ENCODE data around the gene PPM1H.

The PPM1H gene

DNA sequence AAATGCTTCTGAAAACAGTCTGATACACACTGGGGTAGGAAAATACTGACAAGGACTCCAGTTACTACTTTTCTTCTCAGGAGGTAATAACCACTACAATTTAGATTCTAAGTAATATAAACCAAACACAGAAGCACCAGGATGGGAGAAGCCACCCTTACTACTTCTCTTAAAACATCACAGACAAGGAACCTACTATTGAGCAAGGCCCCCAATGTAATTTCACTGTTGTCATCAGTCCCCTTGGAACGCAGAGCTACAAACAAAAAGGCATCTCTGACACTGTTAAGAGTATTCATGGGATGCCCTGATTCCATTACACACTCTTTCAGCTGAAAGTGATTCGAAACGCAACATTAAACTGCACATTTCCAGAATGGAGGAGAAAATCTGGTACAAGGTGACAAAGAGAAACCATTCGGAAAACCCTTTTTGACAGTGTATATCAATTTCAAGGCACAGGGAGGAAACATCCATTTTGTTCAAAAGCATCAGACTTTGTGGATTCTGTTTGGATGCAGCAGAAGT, 185.9 kb downstream of the PPM1H start (continued):
- TF ChIP-seq YY1 (tag by site-specific recombination; IDR thresholded peaks at IDR 0.05) = no peak
- TF ChIP-seq ZNF140 (tag by site-specific recombination; IDR thresholded peaks at IDR 0.05) = no peak

DNA sequence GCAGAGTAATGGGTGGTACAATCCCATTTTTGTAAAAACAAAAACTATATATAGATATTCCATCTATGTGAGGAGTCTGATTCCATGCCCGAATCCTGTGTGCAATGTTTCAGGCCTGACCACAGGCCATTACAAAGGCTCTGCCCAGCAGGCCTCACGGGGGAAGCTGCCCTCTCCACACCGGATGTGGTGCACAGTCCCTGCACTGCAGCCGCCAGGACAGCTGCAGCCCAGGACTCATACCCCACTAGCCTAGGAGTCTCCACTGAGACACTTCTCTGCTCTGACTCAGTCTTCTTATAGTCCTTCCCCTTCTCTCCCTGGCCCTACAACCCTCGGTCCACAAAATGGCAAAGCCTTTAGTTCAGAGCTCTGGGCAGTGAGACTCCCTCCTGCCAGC, 190.4 kb downstream of the PPM1H start:
- CTCF ChIA-PET = interaction anchor here (0.5 kb wide), 1 partner anchor 53 kb away, joined by 3 read pairs; no protein-coding TSS in a partner anchor
- H3K9me3 ChIP-seq (ENCODE audit: control insufficient read depth, insufficient read depth, low read depth, low read length) = no peaks in the 10 kb centered on the region
- H3K4me3 ChIP-seq (ENCODE audit: low read depth, low read length) = no peak overlapping the region
- no peak for TF ChIP-seq ZNF629 (tag by site-specific recombination; IDR thresholded peaks at IDR 0.05)
- POLR2A ChIA-PET = no interaction called here
- no peaks in the 10 kb centered on the region for H3K36me3 ChIP-seq (ENCODE audit: control insufficient read depth in 2 of 2, insufficient read depth in 1 of 2, low read length in 2 of 2)
- no peaks in the 10 kb centered on the region for H3K4me1 ChIP-seq (ENCODE audit: control insufficient read depth, insufficient read depth, low read length)
- no peak overlapping the region for H3K27ac ChIP-seq (ENCODE audit: extremely low read depth, low read depth, low read length)

DNA sequence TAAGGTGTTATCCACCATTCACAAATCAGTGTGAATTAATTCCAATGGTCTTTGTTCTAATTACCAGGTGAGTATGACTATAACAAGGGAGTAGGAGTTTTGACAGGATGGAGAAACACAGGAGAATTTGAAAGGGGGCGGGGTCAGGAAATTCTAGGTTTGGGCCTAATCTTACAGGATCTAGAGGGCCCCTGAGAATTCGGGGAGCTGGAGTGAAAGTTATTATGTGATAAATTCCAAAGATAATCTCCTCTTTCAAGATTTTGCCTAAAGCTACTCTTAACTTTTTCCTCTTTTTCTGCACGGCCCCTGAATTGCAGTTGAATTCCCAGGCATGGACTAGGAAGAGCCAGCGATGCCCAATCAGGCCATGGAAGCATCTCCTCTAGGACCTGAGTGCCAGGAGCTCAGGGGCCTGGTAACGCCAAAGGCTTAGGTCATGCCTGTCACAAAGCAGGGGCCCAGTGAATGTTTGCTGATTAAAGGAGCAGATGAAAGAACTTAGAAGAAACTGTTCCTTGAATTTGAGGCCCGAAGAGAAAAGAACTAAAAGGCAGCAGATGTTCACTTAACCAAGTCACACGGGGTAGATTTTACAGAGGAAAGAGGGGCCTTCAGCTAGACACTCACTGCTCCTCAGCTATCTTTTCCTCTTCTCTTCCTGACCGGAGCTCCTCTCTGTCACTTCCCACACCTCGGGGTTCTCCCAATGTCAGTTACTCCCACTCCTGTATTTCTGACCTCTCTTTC, 195.5 kb downstream of the PPM1H start:
- Histone ChIP-seq H3K4me1 (ENCODE audit: control insufficient read depth, insufficient read depth, low read length) (peaks cover 2% of the 10 kb centered on the region; the same call in 1 of the 2 replicates), H3K27ac (ENCODE audit: extremely low read depth, low read depth, low read length) (no peak overlapping the region), H3K9me3 (ENCODE audit: control insufficient read depth, insufficient read depth, low read depth, low read length) (no peaks in the 10 kb centered on the region), H3K36me3 (ENCODE audit: control insufficient read depth in 2 of 2, insufficient read depth in 1 of 2, low read length in 2 of 2) (peaks cover 4 to 16% of the 10 kb centered on the region in 2 experiments; a peak in 2 of 3 replicates), H3K4me3 (ENCODE audit: low read depth, low read length) (no peak overlapping the region)
- ChIA-PET CTCF (interaction anchor here (0.5 kb wide), 1 partner anchor 161 kb away, joined by 4 read pairs; no protein-coding TSS in a partner anchor), POLR2A (interaction anchor here (0.7 kb wide), 1 partner anchor 65 kb away, joined by 3 read pairs; no protein-coding TSS in a partner anchor)
- TF ChIP-seq, protein P1, sequence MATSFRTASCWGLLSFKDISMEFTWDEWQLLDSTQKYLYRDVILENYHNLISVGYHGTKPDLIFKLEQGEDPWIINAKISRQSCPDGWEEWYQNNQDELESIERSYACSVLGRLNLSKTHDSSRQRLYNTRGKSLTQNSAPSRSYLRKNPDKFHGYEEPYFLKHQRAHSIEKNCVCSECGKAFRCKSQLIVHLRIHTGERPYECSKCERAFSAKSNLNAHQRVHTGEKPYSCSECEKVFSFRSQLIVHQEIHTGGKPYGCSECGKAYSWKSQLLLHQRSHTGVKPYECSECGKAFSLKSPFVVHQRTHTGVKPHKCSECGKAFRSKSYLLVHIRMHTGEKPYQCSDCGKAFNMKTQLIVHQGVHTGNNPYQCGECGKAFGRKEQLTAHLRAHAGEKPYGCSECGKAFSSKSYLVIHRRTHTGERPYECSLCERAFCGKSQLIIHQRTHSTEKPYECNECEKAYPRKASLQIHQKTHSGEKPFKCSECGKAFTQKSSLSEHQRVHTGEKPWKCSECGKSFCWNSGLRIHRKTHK (tag by site-specific recombination; IDR thresholded peaks at IDR 0.05) = no peak
- TF ChIP-seq ZFP69B (tag by site-specific recombination; IDR thresholded peaks at IDR 0.05) (no peak), EGR2 (tag by site-specific recombination; IDR thresholded peaks at IDR 0.05; ENCODE audit: low read depth) (0 out of 2 replicates have a peak, but pooled peaks have one; percentile 6), ZNF335 (tag by site-specific recombination; conservative IDR thresholded peaks at IDR 0.05) (peak; percentile 35; the same call in 1 of the 2 replicates), ZNF768 (tag by site-specific recombination; IDR thresholded peaks at IDR 0.05) (no peak)

DNA sequence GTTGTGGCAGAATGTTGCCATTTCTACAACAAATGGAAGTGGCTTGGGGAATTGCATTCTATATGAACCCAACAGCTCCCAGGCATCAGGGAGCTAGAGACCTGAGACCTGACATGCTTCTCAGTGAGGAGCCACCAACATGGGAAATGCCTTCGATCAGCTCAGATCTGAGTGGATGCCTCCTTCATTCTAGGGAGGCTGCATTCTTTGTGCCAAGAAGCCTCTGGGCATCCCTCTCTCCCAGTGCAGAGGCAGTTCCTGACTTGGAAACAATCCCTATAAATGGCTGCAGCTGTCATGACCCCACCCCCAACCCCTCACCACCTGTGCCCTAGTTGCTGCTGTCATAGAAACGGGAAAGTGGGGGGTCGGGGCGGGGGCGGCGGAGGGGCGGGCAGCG, 196.3 kb downstream of the PPM1H start:
- CTCF ChIA-PET = interaction anchor here (0.7 to 0.9 kb wide), 2 partner anchors 55 to 59 kb away, joined by 3 read pairs; no protein-coding TSS in a partner anchor
- no peaks in the 10 kb centered on the region for H3K9me3 ChIP-seq (ENCODE audit: control insufficient read depth, insufficient read depth, low read depth, low read length)
- no peak overlapping the region for H3K4me3 ChIP-seq (ENCODE audit: low read depth, low read length)
- POLR2A ChIA-PET = no interaction called here
- no peak overlapping the region for H3K27ac ChIP-seq (ENCODE audit: extremely low read depth, low read depth, low read length)
- H3K4me1 ChIP-seq (ENCODE audit: control insufficient read depth, insufficient read depth, low read length) = peaks cover 2% of the 10 kb centered on the region; the same call in 1 of the 2 replicates
- TF ChIP-seq GLIS1 (tag by site-specific recombination; IDR thresholded peaks at IDR 0.05) = no peak
- no peak for TF ChIP-seq KLF9 (tag by site-specific recombination; IDR thresholded peaks at IDR 0.05; ENCODE audit: low read depth)
- TF ChIP-seq, protein P2, sequence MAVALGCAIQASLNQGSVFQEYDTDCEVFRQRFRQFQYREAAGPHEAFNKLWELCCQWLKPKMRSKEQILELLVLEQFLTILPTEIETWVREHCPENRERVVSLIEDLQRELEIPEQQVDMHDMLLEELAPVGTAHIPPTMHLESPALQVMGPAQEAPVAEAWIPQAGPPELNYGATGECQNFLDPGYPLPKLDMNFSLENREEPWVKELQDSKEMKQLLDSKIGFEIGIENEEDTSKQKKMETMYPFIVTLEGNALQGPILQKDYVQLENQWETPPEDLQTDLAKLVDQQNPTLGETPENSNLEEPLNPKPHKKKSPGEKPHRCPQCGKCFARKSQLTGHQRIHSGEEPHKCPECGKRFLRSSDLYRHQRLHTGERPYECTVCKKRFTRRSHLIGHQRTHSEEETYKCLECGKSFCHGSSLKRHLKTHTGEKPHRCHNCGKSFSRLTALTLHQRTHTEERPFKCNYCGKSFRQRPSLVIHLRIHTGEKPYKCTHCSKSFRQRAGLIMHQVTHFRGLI (tag by site-specific recombination; IDR thresholded peaks at IDR 0.05) = no peak
- H3K36me3 ChIP-seq (ENCODE audit: control insufficient read depth in 2 of 2, insufficient read depth in 1 of 2, low read length in 2 of 2) = peaks cover 4 to 16% of the 10 kb centered on the region in 2 experiments; a peak in 2 of 3 replicates

DNA sequence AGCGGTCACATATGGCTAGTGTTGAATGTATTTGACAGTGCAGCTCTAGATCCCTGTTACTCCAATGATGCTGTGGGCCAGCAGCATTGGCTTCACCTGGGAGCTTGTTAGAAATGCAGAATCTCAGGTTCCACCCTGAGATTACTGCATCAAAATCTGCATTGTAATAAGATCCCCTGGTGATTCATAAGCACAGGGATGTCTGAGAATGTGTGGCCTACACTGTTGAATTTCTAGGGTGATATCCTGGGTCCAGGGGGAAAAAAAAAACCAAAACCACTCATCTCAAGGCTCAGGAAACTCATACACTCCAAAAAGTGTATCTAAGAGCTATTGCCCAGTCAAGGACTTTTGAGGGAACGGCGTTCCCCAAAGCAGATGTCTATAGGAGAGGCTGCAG, 196.8 kb downstream of the PPM1H start:
- ChIA-PET CTCF (interaction anchor here (0.7 to 0.9 kb wide), 2 partner anchors 56 to 59 kb away, joined by 3 read pairs; no protein-coding TSS in a partner anchor), POLR2A (no interaction called here)
- Histone ChIP-seq H3K4me1 (ENCODE audit: control insufficient read depth, insufficient read depth, low read length) (peaks cover 2% of the 10 kb centered on the region; the same call in 1 of the 2 replicates), H3K4me3 (ENCODE audit: low read depth, low read length) (no peak overlapping the region), H3K27ac (ENCODE audit: extremely low read depth, low read depth, low read length) (no peak overlapping the region), H3K36me3 (ENCODE audit: control insufficient read depth in 2 of 2, insufficient read depth in 1 of 2, low read length in 2 of 2) (peaks cover 4 to 16% of the 10 kb centered on the region in 2 experiments; a peak in 2 of 3 replicates), H3K9me3 (ENCODE audit: control insufficient read depth, insufficient read depth, low read depth, low read length) (no peaks in the 10 kb centered on the region)
- no peak for TF ChIP-seq ZNF24 (tag by site-specific recombination; IDR thresholded peaks at IDR 0.05)
- TF ChIP-seq ZNF114 (tag by site-specific recombination; IDR thresholded peaks at IDR 0.05) = no peak
- TF ChIP-seq, protein P3, sequence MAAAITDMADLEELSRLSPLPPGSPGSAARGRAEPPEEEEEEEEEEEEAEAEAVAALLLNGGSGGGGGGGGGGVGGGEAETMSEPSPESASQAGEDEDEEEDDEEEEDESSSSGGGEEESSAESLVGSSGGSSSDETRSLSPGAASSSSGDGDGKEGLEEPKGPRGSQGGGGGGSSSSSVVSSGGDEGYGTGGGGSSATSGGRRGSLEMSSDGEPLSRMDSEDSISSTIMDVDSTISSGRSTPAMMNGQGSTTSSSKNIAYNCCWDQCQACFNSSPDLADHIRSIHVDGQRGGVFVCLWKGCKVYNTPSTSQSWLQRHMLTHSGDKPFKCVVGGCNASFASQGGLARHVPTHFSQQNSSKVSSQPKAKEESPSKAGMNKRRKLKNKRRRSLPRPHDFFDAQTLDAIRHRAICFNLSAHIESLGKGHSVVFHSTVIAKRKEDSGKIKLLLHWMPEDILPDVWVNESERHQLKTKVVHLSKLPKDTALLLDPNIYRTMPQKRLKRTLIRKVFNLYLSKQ (tag by site-specific recombination; IDR thresholded peaks at IDR 0.05; ENCODE audit: borderline replicate concordance) = no peak
- no peak for TF ChIP-seq ZNF350 (tag by site-specific recombination; IDR thresholded peaks at IDR 0.05)
- no peak for TF ChIP-seq ZNF510 (tag by site-specific recombination; IDR thresholded peaks at IDR 0.05; ENCODE audit: insufficient replicate concordance)
- TF ChIP-seq ZNF768 (tag by site-specific recombination; IDR thresholded peaks at IDR 0.05) = no peak
- TF ChIP-seq, protein P2 (tag by site-specific recombination; IDR thresholded peaks at IDR 0.05) = no peak
- no peak for TF ChIP-seq ZBTB7A (tag by site-specific recombination; IDR thresholded peaks at IDR 0.05; ENCODE audit: low read depth)
